ENCODE measurements around the gene WASF3.

The WASF3 gene

DNA sequence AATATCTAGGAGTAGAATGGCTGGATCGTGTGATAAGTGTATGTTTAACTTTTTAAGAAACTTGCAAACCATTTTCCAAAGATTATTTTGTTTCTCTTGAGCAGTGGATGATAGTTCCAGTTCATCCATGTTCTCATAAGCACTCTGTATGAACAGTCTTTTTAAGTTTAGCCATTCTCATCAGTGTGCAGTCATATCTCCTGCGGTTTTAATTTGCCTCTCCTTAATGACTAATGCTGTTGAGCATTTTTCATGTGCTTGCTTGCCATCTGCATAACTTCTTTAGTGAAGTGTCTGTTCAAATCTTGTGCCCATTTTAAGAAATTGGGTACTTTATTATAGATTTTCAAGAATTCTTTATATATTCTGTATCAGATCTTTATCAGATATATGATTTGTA lies 58.6 kb downstream of the WASF3 start:
- Histone ChIP-seq H3K4me2 (ENCODE audit: low read depth, low read length) (no peak overlapping the region), H3K79me2 (ENCODE audit: low read length) (no peaks in the 10 kb centered on the region), H3K27ac (ENCODE audit: low read length) (no peak overlapping the region), H3K27me3 (replicated peaks; ENCODE audit: insufficient read depth, low read length) (no peaks in the 10 kb centered on the region), H3K4me3 (ENCODE audit: low read length) (no peak overlapping the region), H2AFZ (ENCODE audit: low read length) (no peak overlapping the region), H3K9me2 (replicated peaks; ENCODE audit: insufficient read depth, low read length) (no peaks in the 10 kb centered on the region), H3F3A (ENCODE audit: insufficient read depth, low read length) (no peaks in the 10 kb centered on the region), H3K9ac (ENCODE audit: low read length) (no peak overlapping the region), H3K36me3 (replicated peaks; ENCODE audit: insufficient read depth, low read length) (no peaks in the 10 kb centered on the region; the same call in 1 of the 2 replicates), H4K20me1 (ENCODE audit: insufficient read depth, low read length) (no peaks in the 10 kb centered on the region), H3K9me3 (replicated peaks; ENCODE audit: insufficient read depth, low read length) (no peaks in the 10 kb centered on the region), H3K4me1 (ENCODE audit: low read length) (no peaks in the 10 kb centered on the region)
- TF ChIP-seq EZH2phosphoT487 (IDR thresholded peaks at IDR 0.05; ENCODE audit: low read length) (no peak), EZH2 (optimal IDR thresholded peaks at IDR 0.05; ENCODE audit: low read depth, low read length) (no peak)
- TF ChIP-seq, protein P1, sequence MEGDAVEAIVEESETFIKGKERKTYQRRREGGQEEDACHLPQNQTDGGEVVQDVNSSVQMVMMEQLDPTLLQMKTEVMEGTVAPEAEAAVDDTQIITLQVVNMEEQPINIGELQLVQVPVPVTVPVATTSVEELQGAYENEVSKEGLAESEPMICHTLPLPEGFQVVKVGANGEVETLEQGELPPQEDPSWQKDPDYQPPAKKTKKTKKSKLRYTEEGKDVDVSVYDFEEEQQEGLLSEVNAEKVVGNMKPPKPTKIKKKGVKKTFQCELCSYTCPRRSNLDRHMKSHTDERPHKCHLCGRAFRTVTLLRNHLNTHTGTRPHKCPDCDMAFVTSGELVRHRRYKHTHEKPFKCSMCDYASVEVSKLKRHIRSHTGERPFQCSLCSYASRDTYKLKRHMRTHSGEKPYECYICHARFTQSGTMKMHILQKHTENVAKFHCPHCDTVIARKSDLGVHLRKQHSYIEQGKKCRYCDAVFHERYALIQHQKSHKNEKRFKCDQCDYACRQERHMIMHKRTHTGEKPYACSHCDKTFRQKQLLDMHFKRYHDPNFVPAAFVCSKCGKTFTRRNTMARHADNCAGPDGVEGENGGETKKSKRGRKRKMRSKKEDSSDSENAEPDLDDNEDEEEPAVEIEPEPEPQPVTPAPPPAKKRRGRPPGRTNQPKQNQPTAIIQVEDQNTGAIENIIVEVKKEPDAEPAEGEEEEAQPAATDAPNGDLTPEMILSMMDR (IDR thresholded peaks at IDR 0.05; ENCODE audit: low read length): no peak
- DNase-seq: no peak

DNA sequence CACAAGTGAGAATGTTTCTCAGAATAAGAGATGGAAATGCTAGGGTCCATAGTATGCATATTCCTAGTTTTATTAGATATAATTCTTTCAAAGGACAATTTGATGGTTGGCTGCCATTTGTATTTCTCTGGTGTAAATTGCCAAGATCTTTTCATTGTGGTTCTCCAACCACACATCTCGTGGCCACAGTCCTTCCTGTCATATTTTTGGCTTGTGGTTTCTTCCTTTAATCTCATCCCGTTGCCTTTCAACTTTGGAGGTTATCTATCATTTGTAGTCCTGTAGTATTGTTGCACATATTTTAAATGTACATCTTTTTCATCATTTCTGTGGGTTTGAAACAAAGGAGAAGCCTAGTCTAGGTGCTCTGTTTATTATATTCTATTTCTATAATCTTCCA lies 61.2 kb downstream of the WASF3 start:
- Histone ChIP-seq H3K36me3 (replicated peaks; ENCODE audit: insufficient read depth, low read length) (no peaks in the 10 kb centered on the region; the same call in 1 of the 2 replicates), H3F3A (ENCODE audit: insufficient read depth, low read length) (no peaks in the 10 kb centered on the region), H3K27me3 (replicated peaks; ENCODE audit: insufficient read depth, low read length) (no peaks in the 10 kb centered on the region), H4K20me1 (ENCODE audit: insufficient read depth, low read length) (no peaks in the 10 kb centered on the region), H3K4me1 (ENCODE audit: low read length) (no peaks in the 10 kb centered on the region), H3K9me3 (replicated peaks; ENCODE audit: insufficient read depth, low read length) (no peaks in the 10 kb centered on the region), H3K4me3 (ENCODE audit: low read length) (no peak overlapping the region), H2AFZ (ENCODE audit: low read length) (no peak overlapping the region), H3K4me2 (ENCODE audit: low read depth, low read length) (no peak overlapping the region), H3K27ac (ENCODE audit: low read length) (no peak overlapping the region), H3K79me2 (ENCODE audit: low read length) (no peaks in the 10 kb centered on the region), H3K9me2 (replicated peaks; ENCODE audit: insufficient read depth, low read length) (no peaks in the 10 kb centered on the region), H3K9ac (ENCODE audit: low read length) (no peak overlapping the region)
- no peak for DNase-seq
- TF ChIP-seq EZH2 (optimal IDR thresholded peaks at IDR 0.05; ENCODE audit: low read depth, low read length) (no peak), EZH2phosphoT487 (IDR thresholded peaks at IDR 0.05; ENCODE audit: low read length) (no peak)
- TF ChIP-seq, protein P1 (IDR thresholded peaks at IDR 0.05; ENCODE audit: low read length): no peak

- H3K9ac ChIP-seq (ENCODE audit: low read length): no peak overlapping the region
- H3K4me2 ChIP-seq (ENCODE audit: low read depth, low read length): no peak overlapping the region
- no peaks in the 10 kb centered on the region for H3K9me2 ChIP-seq (replicated peaks; ENCODE audit: insufficient read depth, low read length)
- H3K79me2 ChIP-seq (ENCODE audit: low read length): no peaks in the 10 kb centered on the region
- DNase-seq: no peak
- no peaks in the 10 kb centered on the region for H4K20me1 ChIP-seq (ENCODE audit: insufficient read depth, low read length)
- no peaks in the 10 kb centered on the region for H3K4me1 ChIP-seq (ENCODE audit: low read length)
- H3F3A ChIP-seq (ENCODE audit: insufficient read depth, low read length): no peaks in the 10 kb centered on the region
- no peaks in the 10 kb centered on the region for H3K9me3 ChIP-seq (replicated peaks; ENCODE audit: insufficient read depth, low read length)
- no peak overlapping the region for H3K27ac ChIP-seq (ENCODE audit: low read length)
- H3K4me3 ChIP-seq (ENCODE audit: low read length): no peak overlapping the region
- no peak overlapping the region for H2AFZ ChIP-seq (ENCODE audit: low read length)
- TF ChIP-seq EZH2phosphoT487 (IDR thresholded peaks at IDR 0.05; ENCODE audit: low read length): no peak
- TF ChIP-seq, protein P1 (IDR thresholded peaks at IDR 0.05; ENCODE audit: low read length): no peak
- TF ChIP-seq EZH2 (optimal IDR thresholded peaks at IDR 0.05; ENCODE audit: low read depth, low read length): no peak
- H3K36me3 ChIP-seq (replicated peaks; ENCODE audit: insufficient read depth, low read length): no peaks in the 10 kb centered on the region; the same call in 1 of the 2 replicates
- no peaks in the 10 kb centered on the region for H3K27me3 ChIP-seq (replicated peaks; ENCODE audit: insufficient read depth, low read length)
Measured at GRCh38 chr13:26619358-26619757, 61.9 kb downstream of the WASF3 start.
